Stimulated activated CD8-positive, alpha-beta memory T cell treated with anti-CD3 and anti-CD28 coated beads, Interleukin-2, amount 100 ng/mL, for 48 hours (primary cell): ENCODE results near the gene SMU1.

Experiments
- DNase-seq, 2 donors: peaks; one replicate each; pipeline ENCODE4 v3.0.0-alpha.2; 2020; ENCODE audit warnings: low read depth in 2 of 2

Gene SMU1

GRCh38 chr9:33076046-33077004, at the start of gene SMU1:
TSS of gene SMU1 (minus strand) at chr9:33076674. CDS start at chr9:33076608, 66 bp downstream.
- peak; percentile 86 to 91 for DNase-seq

GRCh38 chr9:33125461-33125860, 49.0 kb upstream of the SMU1 start:
- DNase-seq, result no peak

GRCh38 chr9:33124751-33125381, 48.4 kb upstream of the SMU1 start:
- DNase-seq, result no peak

- DNase-seq, result no peak
Measured at GRCh38 chr9:33124046-33124445, 47.6 kb upstream of the SMU1 start.

GRCh38 chr9:33123407-33124031, 47.0 kb upstream of the SMU1 start:
- no peak for DNase-seq

GRCh38 chr9:33120620-33121019, 44.1 kb upstream of the SMU1 start:
- no peak for DNase-seq

GRCh38 chr9:33117796-33118195, 41.3 kb upstream of the SMU1 start:
- DNase-seq, result no peak

GRCh38 chr9:33117306-33117705, 40.8 kb upstream of the SMU1 start:
- no peak for DNase-seq

- DNase-seq, result no peak
Measured at GRCh38 chr9:33116860-33117259, 40.4 kb upstream of the SMU1 start.

GRCh38 chr9:33114746-33115145, 38.3 kb upstream of the SMU1 start:
- DNase-seq, result no peak

- no peak for DNase-seq
Measured at GRCh38 chr9:33113799-33114547, 37.5 kb upstream of the SMU1 start.

- no peak for DNase-seq
Measured at GRCh38 chr9:33112094-33112493, 35.6 kb upstream of the SMU1 start.

- DNase-seq, result no peak
Measured at GRCh38 chr9:33111631-33112030, 35.2 kb upstream of the SMU1 start.

- no peak for DNase-seq
Measured at GRCh38 chr9:33110686-33111085, 34.2 kb upstream of the SMU1 start.

- DNase-seq, result no peak
Measured at GRCh38 chr9:33109850-33110595, 33.5 kb upstream of the SMU1 start.

GRCh38 chr9:33109097-33109496, 32.6 kb upstream of the SMU1 start:
- no peak for DNase-seq

GRCh38 chr9:33108472-33108871, 32.0 kb upstream of the SMU1 start:
- DNase-seq, result no peak

- no peak for DNase-seq
Measured at GRCh38 chr9:33107762-33108161, 31.3 kb upstream of the SMU1 start.

GRCh38 chr9:33106827-33107621, 30.6 kb upstream of the SMU1 start:
- no peak for DNase-seq

GRCh38 chr9:33106372-33106771, 29.9 kb upstream of the SMU1 start:
- no peak for DNase-seq
